Right lobe of liver (tissue), 6 donors: Measurements from ENCODE around the gene DOCK2. TPM values are rescaled to one million over a fixed set of nuclear protein-coding genes. Genes with fewer than 3 reads are reported as not detected.
A peak's percentile ranks its signal among the peaks of the same experiment; 100 is the strongest.

Source experiments
- ATAC-seq, 4 donors: fragments of 200-7000 bp; cut with Tn5 transposase; one replicate each; pipeline ENCODE4 v1.9.1; 2020; ENCODE audit warnings: mild to moderate bottlenecking in 4 of 4, moderate library complexity in 4 of 4
- DNase-seq, 3 donors: peaks; one replicate each; pipeline ENCODE4 v3.0.0-alpha.2; 2020
- H3K27ac ChIP-seq, 3 donors: fragments of 200-600 bp; one replicate each; pipeline ENCODE4 v1.8.0; 2022
- H3K27me3 ChIP-seq, 2 donors: fragments of 200-600 bp; one replicate each; pipeline ENCODE4 v1.8.0; 2022
- H3K36me3 ChIP-seq, 4 donors: fragments of 200-600 bp; sonication (generic) in 1 of 4; one replicate each; pipeline versions ENCODE4 v1.5.1 to v1.8.0; 2017 to 2022; ENCODE audit warnings: control low read depth in 1 of 4
- H3K4me1 ChIP-seq, 4 donors: fragments of 200-600 bp; sonication (generic) in 1 of 4; one replicate each; pipeline versions ENCODE4 v1.5.1 to v1.8.0; 2017 to 2022; ENCODE audit warnings: control low read depth in 1 of 4
- H3K4me3 ChIP-seq, 3 donors: fragments of 200-600 bp; one replicate each; pipeline ENCODE4 v1.8.0; 2022
- H3K9me3 ChIP-seq, 4 donors: fragments of 200-600 bp; sonication (generic) in 1 of 4; one replicate each; pipeline versions ENCODE4 v1.5.1 to v1.8.0; 2017 to 2022; ENCODE audit warnings: control low read depth in 1 of 4
- CTCF ChIP-seq, 4 donors: fragments of 200-600 bp in 3 of 4; fragments of 450-650 bp in 1 of 4; IDR thresholded peaks; one replicate each; pipeline versions ENCODE4 v1.5.1 to v1.8.0; 2016 to 2022; ENCODE audit warnings: antibody characterized with exemption in 4 of 4, mild to moderate bottlenecking in 2 of 4
- POLR2A ChIP-seq: fragments of 450-650 bp; IDR thresholded peaks from one replicate; pipeline ENCODE4 v1.6.1; 2017; ENCODE audit warnings: antibody characterized with exemption, mild to moderate bottlenecking
- WGBS: methylation state at CpG from one replicate; pipeline ENCODE4 v1.1.6; 2018; ENCODE audit warnings: low coverage, low lambda C conversion rate; ENCODE audit not compliant: insufficient coverage; ENCODE audit errors: missing lambda C conversion rate; 5-methylcytosine and 5-hydroxymethylcytosine counted together
- intact Hi-C, 2 donors: fragments of 100-400 bp; cut with DNase I; formaldehyde crosslinking; loops; one replicate each; pipeline versions ENCODE4 v1.11.2 to v1.14.1; 2022
- total RNA-seq, 6 experiments: library from RNA; depleted of rRNA in 2 of 6; stranded (reverse); fragments of >200 nt in 2 of 6; fragmentation: NEBNext Ultra II Directional in 3 of 6; extraction: Animal tissue kit (Norgen Biotek cat#: 25700) in 3 of 6; gene quantifications; one replicate each; pipeline versions ENCODE4 v1.1.0 to v1.2.4, GENCODE V29; 2016 to 2023
- donor health status: DM: no; HTN: yes; CAD: no.
- donor health status: DM: no; HTN: no; CAD: no.
- donor health status: DM: no; HTN: no; CAD: no.
- donor health status: DM: no; HTN: yes; CAD: no.
- donor health status: DM: no; HTN: yes; CAD: no.

DOCK2 gene
- total RNA-seq, 6 experiments from 2014 or later: 5.0 to 14.5 (median 7.4) TPM

- ATAC-seq (peak in 1 of 4 donors; percentile 12), DNase-seq (no peak)
- H3K36me3 ChIP-seq: no peaks in the 10 kb centered on the region
- H3K4me3 ChIP-seq: no peak overlapping the region
- TF ChIP-seq CTCF (IDR thresholded peaks at IDR 0.05) (no peak), POLR2A (no peak)
- no peaks in the 10 kb centered on the region for H3K27me3 ChIP-seq
- intact Hi-C loops: no loop called here
- no peak overlapping the region for H3K27ac ChIP-seq
- no peaks in the 10 kb centered on the region for H3K4me1 ChIP-seq
- WGBS: 66% methylated on average over 8 of the region's 13 CpGs
- H3K9me3 ChIP-seq: no peaks in the 10 kb centered on the region
Observed at GRCh38 chr5:169648725-169649310, 11.7 kb downstream of the DOCK2 start.

GRCh38 chr5:169649486-169649885 is 12.4 kb downstream of the DOCK2 start:
- WGBS: 30% methylated on average over 7 of the region's 7 CpGs
- Histone ChIP-seq H3K27ac (no peak overlapping the region), H3K36me3 (no peaks in the 10 kb centered on the region), H3K4me1 (no peaks in the 10 kb centered on the region), H3K4me3 (no peak overlapping the region), H3K9me3 (no peaks in the 10 kb centered on the region), H3K27me3 (no peaks in the 10 kb centered on the region)
- intact Hi-C loops: no loop called here
- TF ChIP-seq CTCF (IDR thresholded peaks at IDR 0.05) (no peak), POLR2A (no peak)
- no peak for ATAC-seq
- no peak for DNase-seq

- Histone ChIP-seq H3K27ac (no peak overlapping the region), H3K4me3 (no peak overlapping the region), H3K27me3 (no peaks in the 10 kb centered on the region), H3K36me3 (no peaks in the 10 kb centered on the region), H3K9me3 (no peaks in the 10 kb centered on the region), H3K4me1 (no peaks in the 10 kb centered on the region)
- WGBS: 62% methylated on average over 5 of the region's 5 CpGs
- no peak for TF ChIP-seq CTCF (IDR thresholded peaks at IDR 0.05)
- TF ChIP-seq POLR2A: no peak
- intact Hi-C loops: no loop called here
- ATAC-seq: peak in 2 of 4 donors; percentile 9 to 35
- no peak for DNase-seq
Observed at GRCh38 chr5:169650701-169651331, 13.7 kb downstream of the DOCK2 start.

- no peaks in the 10 kb centered on the region for H3K4me1 ChIP-seq
- TF ChIP-seq CTCF (IDR thresholded peaks at IDR 0.05) (no peak), POLR2A (no peak)
- 40% methylated on average over 5 of the region's 5 CpGs for WGBS
- no peak for ATAC-seq
- H3K27me3 ChIP-seq: no peaks in the 10 kb centered on the region
- no peaks in the 10 kb centered on the region for H3K9me3 ChIP-seq
- no peaks in the 10 kb centered on the region for H3K36me3 ChIP-seq
- no peak overlapping the region for H3K27ac ChIP-seq
- intact Hi-C loops: no loop called here
- no peak overlapping the region for H3K4me3 ChIP-seq
- no peak for DNase-seq
Observed at GRCh38 chr5:169651526-169651925, 14.5 kb downstream of the DOCK2 start.
